MG63 (cell line): ENCODE measurements around the gene CUL5. TPM values are rescaled to one million over a fixed set of nuclear protein-coding genes. Genes with fewer than 3 reads are reported as not detected.
A peak's percentile ranks its signal among the peaks of the same experiment; 100 is the strongest.
"Not testable (repeated sequence)": the region's sequence is repeated elsewhere in the genome, so short reads cannot be mapped to it uniquely, and the experiment has no call there.

Experiments used
- DNase-seq: peaks from one replicate; pipeline ENCODE4 v3.0.0-alpha.2; 2020
- H3K27me3 ChIP-seq: fragments of 250-450 bp; sonication (Bioruptor Pico); 2 replicates; pipeline ENCODE4 v1.5.1; 2020; ENCODE audit warnings: mild to moderate bottlenecking, moderate library complexity
- H3K36me3 ChIP-seq: fragments of 250-450 bp; sonication (Bioruptor Pico); 2 replicates; pipeline ENCODE4 v1.5.1; 2020; ENCODE audit warnings: mild to moderate bottlenecking, moderate library complexity
- H3K4me3 ChIP-seq: fragments of 250-450 bp; sonication (Bioruptor Pico); 2 replicates; pipeline ENCODE4 v1.5.1; 2020; ENCODE audit warnings: mild to moderate bottlenecking, moderate library complexity
- H3K9me3 ChIP-seq: fragments of 250-450 bp; sonication (Bioruptor Pico); 2 replicates; pipeline ENCODE4 v1.5.1; 2020; ENCODE audit warnings: mild to moderate bottlenecking, moderate library complexity
- total RNA-seq: library from RNA; depleted of rRNA; stranded (reverse); fragments of >200 nt; shearing (Covaris generic); gene quantifications from 2 replicates; pipeline ENCODE4 v1.2.3, GENCODE V29; 2014; ENCODE audit warnings: low replicate concordance

The CUL5 gene
- total RNA-seq, 1 experiment from 2014 or later, result 28.9 TPM

- H3K27me3 ChIP-seq, result no peaks in the 10 kb centered on the region
- H3K4me3 ChIP-seq, result no peak overlapping the region
- H3K36me3 ChIP-seq, result peaks cover 38% of the 10 kb centered on the region
- no peaks in the 10 kb centered on the region for H3K9me3 ChIP-seq
- no peak for DNase-seq
Observed at GRCh38 chr11:108062336-108062735, 53.6 kb downstream of the CUL5 start.

DNA sequence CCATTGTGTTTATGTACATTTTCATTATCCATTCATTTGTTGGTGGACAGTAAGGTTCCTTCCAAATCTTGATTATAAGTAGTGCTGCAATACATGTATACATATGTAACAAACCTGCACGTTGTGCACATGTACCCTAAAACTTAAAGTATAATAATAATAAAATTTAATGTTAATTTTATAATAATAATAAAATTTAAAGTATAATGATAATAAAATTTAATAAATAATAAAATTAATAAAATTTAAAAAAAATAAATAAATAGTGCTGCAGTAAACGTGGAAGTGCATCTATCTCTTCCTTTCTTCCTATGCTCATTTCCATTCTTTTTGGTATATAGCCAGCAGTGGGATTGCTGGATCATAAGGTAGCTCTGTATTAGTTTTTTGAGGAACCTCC lies 54.7 kb downstream of the CUL5 start:
- no peak for DNase-seq
- Histone ChIP-seq H3K36me3 (peaks cover 33% of the 10 kb centered on the region), H3K9me3 (no peaks in the 10 kb centered on the region), H3K4me3 (no peak overlapping the region), H3K27me3 (no peaks in the 10 kb centered on the region)

GRCh38 chr11:108069947-108070346 lies 61.2 kb downstream of the CUL5 start:
- no peak for DNase-seq
- no peaks in the 10 kb centered on the region for H3K27me3 ChIP-seq
- H3K4me3 ChIP-seq, result no peak overlapping the region
- H3K36me3 ChIP-seq, result peaks cover 29% of the 10 kb centered on the region
- no peaks in the 10 kb centered on the region for H3K9me3 ChIP-seq

- Histone ChIP-seq H3K9me3 (no peaks in the 10 kb centered on the region), H3K27me3 (no peaks in the 10 kb centered on the region), H3K4me3 (no peak overlapping the region), H3K36me3 (peaks cover 14% of the 10 kb centered on the region)
- no peak for DNase-seq
Observed at GRCh38 chr11:108084811-108085210, 76.1 kb downstream of the CUL5 start.

- no peak for DNase-seq
- Histone ChIP-seq H3K27me3 (no peaks in the 10 kb centered on the region), H3K9me3 (no peaks in the 10 kb centered on the region), H3K36me3 (peaks cover 14% of the 10 kb centered on the region), H3K4me3 (no peak overlapping the region)
Observed at GRCh38 chr11:108085672-108086071, 77.0 kb downstream of the CUL5 start.

- Histone ChIP-seq H3K36me3 (peaks cover 21% of the 10 kb centered on the region), H3K9me3 (no peaks in the 10 kb centered on the region), H3K4me3 (no peak overlapping the region), H3K27me3 (no peaks in the 10 kb centered on the region)
- DNase-seq, result no peak
Observed at GRCh38 chr11:108092134-108092533, 83.4 kb downstream of the CUL5 start.

DNA sequence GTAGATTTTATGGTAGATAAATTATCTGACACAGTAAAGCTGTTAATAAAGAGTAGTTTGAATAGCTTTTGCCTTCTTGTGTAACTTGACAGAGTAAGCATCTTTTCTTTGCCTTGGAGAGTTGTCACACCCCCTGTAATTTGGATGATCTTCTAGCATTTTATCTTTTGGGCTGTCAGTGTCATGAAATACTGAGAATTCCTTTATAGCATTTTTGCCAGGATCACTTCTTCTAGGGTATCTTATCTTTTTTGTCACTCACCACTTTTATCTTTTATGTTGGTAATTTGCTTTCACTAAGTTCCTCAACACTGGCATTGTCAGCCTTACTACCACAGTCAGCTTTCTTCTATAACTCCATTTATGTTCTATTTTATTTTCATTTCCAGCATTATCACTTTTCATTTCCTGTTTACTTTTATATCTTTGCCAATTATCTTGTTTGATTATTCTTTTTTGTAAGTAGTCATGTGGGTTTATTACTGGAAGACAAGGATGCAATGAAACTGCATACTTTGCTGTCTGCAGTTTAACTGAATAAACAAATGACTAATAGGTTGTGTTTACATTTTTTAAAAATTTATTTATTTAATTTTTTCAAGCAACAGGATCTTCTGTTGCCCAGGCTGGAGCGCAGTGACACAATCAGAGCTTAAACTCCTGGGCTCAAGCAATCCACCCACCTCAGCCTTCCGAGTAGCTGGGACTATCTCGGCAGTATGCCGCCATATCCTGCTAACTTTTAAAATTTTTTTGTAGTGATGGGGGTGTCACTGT lies 84.6 kb downstream of the CUL5 start:
- H3K36me3 ChIP-seq, result peaks cover 32% of the 10 kb centered on the region
- no peak overlapping the region for H3K4me3 ChIP-seq
- H3K9me3 ChIP-seq, result no peaks in the 10 kb centered on the region
- no peaks in the 10 kb centered on the region for H3K27me3 ChIP-seq
- DNase-seq, result peak; percentile 74

- no peak for DNase-seq
- Histone ChIP-seq H3K36me3 (peaks cover 42% of the 10 kb centered on the region), H3K4me3 (no peak overlapping the region), H3K27me3 (no peaks in the 10 kb centered on the region), H3K9me3 (no peaks in the 10 kb centered on the region)
Observed at GRCh38 chr11:108097179-108097578, 88.5 kb downstream of the CUL5 start.

- no peak for DNase-seq
- H3K36me3 ChIP-seq, result peaks cover 31% of the 10 kb centered on the region
Observed at GRCh38 chr11:108101090-108101775, 92.5 kb downstream of the CUL5 start.

DNA sequence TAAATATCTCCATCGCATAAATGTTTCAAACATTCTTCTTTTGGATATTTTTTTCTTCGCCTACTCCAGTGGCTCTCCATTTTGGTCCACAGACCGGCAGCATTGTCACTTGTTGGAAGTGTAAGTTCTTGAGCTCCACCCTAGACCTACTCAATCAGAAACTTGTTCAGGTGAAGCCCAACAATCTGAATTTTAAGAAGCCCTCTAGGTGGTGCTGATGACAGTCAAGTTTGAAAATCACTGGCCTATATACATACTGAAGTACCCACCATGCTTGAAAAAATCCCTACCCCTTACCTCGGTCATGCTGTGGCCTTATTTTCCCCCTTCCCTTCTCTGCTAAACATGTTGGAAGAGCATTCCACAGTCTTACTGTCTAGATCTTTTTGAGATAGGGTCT lies 102.4 kb downstream of the CUL5 start:
- Histone ChIP-seq H3K36me3 (no peaks in the 10 kb centered on the region), H3K27me3 (no peaks in the 10 kb centered on the region), H3K4me3 (no peak overlapping the region), H3K9me3 (no peaks in the 10 kb centered on the region)
- DNase-seq, result no peak

More at GRCh38 chr11:108101090-108101775, 92.5 kb downstream of the CUL5 start:
- no peaks in the 10 kb centered on the region for H3K27me3 ChIP-seq
- no peak overlapping the region for H3K4me3 ChIP-seq
- no peaks in the 10 kb centered on the region for H3K9me3 ChIP-seq

GRCh38 chr11:108112057-108112456 lies 103.4 kb downstream of the CUL5 start:
- no peaks in the 10 kb centered on the region for H3K27me3 ChIP-seq
- H3K36me3 ChIP-seq, result no peaks in the 10 kb centered on the region
- H3K9me3 ChIP-seq, result no peaks in the 10 kb centered on the region
- no peak overlapping the region for H3K4me3 ChIP-seq
- no peak for DNase-seq

DNA sequence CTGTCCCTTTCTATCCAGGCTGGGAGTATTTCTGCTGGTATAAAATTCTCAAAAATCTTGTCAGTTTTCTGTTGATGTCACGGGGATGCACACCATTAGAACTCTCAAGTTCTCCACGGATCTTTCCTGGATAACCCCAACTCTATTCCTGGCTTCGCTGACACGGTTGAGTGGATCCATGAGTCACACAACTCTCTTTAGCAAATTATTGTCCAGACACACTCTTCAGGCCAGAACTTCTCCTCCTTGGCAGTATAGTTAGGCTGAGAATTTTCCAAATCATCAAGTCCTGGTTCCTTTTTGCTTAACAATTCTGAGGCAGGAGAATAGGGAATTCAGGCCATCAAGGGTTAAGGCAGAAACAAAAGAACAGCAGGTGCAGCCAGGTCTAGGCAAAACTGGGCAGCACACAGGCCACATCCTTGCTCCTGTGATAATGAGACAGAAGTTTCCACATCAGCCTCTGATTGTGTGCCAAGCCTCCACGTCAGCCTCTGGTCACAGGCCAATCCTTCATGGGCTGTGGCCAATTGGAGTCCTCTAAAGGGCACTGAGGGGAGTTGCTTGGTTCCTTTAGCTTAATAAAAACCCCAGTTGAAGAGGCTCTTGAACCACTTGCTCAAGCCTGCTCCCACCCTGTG lies 106.9 kb downstream of the CUL5 start:
- peak; percentile 76 for DNase-seq
- Histone ChIP-seq H3K9me3 (no peaks in the 10 kb centered on the region), H3K36me3 (no peaks in the 10 kb centered on the region), H3K4me3 (no peak overlapping the region), H3K27me3 (no peaks in the 10 kb centered on the region)

GRCh38 chr11:108117746-108118371 lies 109.2 kb downstream of the CUL5 start:
- Histone ChIP-seq H3K36me3 (no peaks in the 10 kb centered on the region), H3K27me3 (no peaks in the 10 kb centered on the region), H3K4me3 (no peak overlapping the region), H3K9me3 (no peaks in the 10 kb centered on the region)
- no peak for DNase-seq

- not testable (repeated sequence) for H3K27me3 ChIP-seq, DNase-seq, H3K36me3 ChIP-seq, H3K9me3 ChIP-seq
- H3K4me3 ChIP-seq, result peak overlapping the region; percentile 82
Observed at GRCh38 chr11:108120936-108121273, 112.2 kb downstream of the CUL5 start.

GRCh38 chr11:108121274-108122155 lies 112.8 kb downstream of the CUL5 start, which contains the start of gene ACAT1:
Gene ACAT1, plus strand, starts transcription at chr11:108121567. Its CDS starts 40 bp downstream, at chr11:108121607.
- Histone ChIP-seq H3K27me3 (no peaks in the 10 kb centered on the region), H3K36me3 (peaks cover 8% of the 10 kb centered on the region; the same call in 1 of the 2 replicates), H3K9me3 (no peaks in the 10 kb centered on the region), H3K4me3 (peak within 1 kb of the TSS; percentile 82)
- peak; percentile 96 for DNase-seq

- DNase-seq, result peak; percentile 18
- Histone ChIP-seq H3K27me3 (no peaks in the 10 kb centered on the region), H3K36me3 (peaks cover 8% of the 10 kb centered on the region; the same call in 1 of the 2 replicates), H3K4me3 (peak overlapping the region; percentile 82), H3K9me3 (no peaks in the 10 kb centered on the region)
Observed at GRCh38 chr11:108122166-108122628, 113.5 kb downstream of the CUL5 start.
